GM21619 (cell line): ENCODE measurements around the gene RNF151.
"Not testable (repeated sequence)": the region's sequence is repeated elsewhere in the genome, so short reads cannot be mapped to it uniquely, and the experiment has no call there.

ENCODE experiments used
- ATAC-seq: cut with Tn5 transposase; IDR thresholded peaks from one replicate; pipeline ENCODE4 v1.9.1; 2021; ENCODE audit not compliant: unreplicated experiment

The RNF151 gene

DNA sequence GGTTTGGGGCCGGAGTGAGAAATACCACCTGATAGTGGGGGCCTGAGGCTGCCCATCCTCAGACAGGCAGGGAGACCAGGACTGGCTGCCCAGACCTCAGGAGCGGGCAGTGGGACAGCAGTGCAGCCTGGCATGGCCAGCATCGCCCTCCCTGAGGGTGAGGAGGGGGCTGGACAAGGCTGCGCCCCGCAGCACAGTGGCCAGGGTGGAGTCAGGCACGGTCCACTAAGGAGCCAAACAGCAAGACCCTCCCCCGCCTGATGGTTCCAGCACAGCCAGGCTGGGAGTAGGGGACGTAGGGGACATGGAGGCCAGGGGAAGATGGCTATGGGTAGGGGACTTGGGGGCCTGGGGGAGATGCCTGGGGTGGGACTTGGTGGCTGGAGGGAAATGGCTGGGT is 39.7 kb downstream of the RNF151 start:
- no peak for ATAC-seq

DNA sequence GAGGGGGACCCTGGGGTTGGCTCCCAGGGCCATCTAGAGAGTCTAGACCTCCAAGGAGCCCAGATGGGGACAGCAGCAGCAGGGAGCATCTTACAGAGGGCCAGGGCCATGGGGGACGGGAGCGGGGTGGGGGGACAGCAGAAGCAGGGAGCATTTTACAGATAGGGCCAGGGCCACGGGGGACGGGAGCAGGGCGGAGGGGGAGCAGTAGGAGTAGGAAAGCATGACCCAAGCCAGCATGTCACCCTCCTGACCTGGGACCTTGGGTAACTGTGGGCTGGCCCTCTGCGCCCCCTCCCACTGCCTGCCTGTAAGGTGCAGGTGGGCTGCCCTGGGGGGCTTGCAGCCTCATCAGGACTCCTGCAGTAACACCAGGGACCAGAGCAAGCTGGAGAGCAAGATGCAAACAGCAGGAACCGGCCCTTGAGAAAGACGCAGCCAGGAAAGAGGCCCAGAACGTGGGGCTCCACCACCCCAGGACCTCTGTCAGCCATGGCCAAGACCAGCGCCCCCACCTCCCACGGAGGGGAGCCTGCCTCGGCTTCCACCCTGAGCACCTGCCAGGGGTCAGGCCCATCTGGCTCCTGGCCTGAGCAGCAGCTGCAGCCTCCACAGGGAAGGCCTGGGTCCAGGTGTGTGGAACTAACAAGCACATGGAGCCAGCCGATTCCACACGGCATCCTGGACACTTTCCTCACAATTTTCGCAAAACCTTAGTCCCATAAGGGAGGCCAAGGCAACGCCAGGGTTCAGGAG is 40.6 kb downstream of the RNF151 start:
- no peak for ATAC-seq

DNA sequence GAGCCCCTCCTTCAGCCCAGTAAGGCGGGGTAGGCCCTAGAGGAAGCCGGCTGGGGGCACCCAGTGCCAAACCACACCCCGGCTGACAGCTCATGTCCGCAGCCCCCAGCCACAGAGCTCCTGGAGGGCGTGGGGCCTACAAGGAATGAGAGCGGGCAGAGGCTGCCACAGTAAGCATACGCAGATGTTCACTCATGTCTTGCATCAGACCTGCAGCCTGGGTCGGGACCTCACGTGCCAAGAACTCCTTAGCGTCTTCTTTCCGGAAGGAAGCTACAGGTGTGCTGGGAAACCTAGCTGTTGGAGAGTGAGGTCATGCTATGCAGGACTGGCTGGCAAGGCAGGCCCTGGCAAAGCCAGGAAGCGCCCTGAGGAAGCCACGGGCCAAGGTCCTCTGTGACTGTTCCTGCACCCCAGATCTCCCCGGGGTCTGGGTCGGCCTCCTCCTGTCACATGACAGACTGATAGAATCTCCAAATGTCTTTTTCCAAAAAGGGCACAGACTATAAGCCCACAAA is 41.4 kb downstream of the RNF151 start:
- ATAC-seq: no peak

DNA sequence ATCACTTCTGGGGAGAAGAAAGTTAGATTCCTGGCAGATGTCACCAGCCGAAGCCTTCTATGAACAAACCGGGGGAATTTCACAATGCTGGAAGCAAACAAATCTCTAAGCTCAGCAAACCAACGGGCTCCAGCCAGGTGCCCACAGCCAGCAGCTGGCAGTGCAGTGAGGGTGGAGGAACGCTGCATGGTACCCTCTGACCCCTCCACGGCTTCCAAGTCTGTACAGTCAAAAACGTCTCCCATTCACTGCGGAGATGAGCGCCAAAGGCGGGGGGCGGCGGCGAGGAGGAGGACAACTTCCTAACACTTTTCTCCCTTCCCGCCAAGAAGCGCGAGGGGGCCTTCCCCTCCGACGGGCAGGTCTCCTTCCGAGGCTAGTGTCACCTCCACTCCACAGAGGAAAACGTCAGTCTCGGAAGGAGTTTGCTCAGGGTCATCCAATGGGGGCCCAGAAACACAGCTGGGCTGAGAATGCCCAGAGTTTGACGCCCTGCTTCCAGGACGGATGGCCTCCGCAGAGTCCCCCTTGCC is 42.0 kb downstream of the RNF151 start:
- ATAC-seq: peak; percentile 1

DNA sequence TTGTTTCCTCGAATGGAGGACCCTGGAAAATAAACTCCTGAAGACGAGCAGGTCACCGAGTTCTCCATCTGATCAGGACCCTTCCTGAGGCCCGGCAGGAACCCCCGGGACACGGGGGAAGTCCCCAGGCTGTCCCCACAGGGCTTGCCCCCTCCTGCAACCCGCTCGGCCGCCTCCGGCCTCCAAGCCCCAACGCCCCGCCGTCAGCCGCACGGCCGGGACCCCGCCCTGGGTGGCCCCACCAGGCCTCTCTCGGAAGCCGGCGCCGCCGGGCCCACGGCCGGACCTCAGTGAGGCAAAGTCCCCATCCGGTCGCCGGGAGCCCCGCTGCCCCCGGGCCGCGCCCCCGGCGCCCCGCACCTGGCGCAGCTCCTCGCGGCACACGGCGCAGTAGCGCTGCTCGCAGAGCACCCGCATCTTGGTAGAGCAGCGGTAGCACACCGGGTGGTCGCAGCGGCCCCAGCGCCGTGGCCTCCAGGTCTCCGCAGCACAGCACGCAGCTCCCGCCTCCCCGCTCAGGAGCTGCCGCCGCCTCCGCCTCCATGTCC is 42.6 kb downstream of the RNF151 start:
- ATAC-seq: peak; percentile 25

DNA sequence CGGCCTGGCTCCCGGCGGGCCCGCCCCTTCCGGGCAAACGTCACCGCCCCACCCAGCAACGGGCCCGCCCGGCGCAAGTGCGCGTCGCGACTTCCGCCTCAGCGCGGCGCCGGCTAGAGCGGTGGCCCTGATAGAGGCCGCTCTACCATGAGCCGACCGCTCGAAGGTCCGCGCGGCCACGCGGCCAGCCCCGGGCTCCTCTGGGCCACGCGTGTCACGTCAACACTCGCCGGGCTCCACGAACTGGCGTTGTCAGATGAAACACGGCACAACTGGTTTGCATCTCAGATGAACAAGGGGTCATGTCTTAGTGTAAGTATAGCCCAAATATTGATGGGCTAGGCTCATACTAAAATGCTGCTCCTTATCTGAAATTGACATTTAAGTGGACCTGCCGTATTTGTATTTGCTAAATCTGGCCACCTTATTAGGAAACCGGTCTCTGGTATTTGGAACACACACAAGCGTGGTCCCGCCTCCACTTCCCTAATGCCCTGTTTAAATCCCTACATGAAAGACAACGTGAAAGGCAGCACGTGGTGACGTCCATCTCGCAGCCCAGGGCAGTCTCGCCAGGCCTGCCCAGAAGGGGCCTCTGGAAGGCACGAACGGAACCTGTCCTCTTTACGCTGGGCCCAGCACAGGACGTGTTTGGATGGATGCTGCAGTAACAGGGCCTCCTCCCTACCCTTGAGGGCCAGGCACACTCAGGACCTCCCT is 43.3 kb downstream of the RNF151 start, which contains the start of gene ZNF598:
ZNF598 (minus strand) TSS at position 31 of the 720 bp plus-strand sequence.
- ATAC-seq: peak; percentile 78

DNA sequence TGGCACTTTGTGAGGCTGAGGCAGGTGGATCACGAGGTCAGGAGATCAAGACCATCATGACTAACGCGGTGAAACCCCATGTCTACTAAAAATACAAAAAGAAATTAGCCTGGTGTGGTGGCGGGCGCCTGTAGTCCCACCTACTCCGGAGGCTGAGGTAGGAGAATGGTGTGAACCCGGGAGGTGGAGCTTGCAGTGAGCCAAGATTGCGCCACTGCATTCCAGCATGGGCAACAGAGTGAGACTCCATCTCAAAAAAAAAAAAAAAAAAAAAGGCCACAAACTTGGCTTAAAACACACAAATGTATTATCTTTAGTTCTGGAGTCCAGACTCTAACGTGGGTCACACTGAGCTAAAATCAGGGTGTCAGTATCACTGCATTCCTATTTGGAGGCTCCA is 45.1 kb downstream of the RNF151 start:
- ATAC-seq: not testable (repeated sequence)

DNA sequence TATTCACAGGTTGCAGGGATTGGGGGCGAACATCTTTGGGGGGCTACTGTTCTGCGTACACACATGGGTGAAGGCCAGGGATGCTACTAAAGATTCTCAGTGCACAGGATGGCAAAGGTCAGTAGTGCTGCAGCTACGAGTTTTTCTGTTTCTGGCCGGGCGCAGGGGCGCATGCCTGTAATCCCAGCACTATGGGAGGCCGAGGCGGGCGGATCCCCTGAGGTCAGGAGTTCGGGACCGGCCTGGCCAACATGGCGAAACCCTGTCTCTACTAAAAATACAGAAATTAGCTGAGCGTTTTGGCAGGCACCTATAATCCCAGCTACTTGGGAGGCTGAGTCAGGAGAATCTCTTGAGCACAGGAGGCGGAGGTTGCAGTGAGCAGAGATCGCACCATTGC is 46.9 kb downstream of the RNF151 start:
- ATAC-seq: no peak

DNA sequence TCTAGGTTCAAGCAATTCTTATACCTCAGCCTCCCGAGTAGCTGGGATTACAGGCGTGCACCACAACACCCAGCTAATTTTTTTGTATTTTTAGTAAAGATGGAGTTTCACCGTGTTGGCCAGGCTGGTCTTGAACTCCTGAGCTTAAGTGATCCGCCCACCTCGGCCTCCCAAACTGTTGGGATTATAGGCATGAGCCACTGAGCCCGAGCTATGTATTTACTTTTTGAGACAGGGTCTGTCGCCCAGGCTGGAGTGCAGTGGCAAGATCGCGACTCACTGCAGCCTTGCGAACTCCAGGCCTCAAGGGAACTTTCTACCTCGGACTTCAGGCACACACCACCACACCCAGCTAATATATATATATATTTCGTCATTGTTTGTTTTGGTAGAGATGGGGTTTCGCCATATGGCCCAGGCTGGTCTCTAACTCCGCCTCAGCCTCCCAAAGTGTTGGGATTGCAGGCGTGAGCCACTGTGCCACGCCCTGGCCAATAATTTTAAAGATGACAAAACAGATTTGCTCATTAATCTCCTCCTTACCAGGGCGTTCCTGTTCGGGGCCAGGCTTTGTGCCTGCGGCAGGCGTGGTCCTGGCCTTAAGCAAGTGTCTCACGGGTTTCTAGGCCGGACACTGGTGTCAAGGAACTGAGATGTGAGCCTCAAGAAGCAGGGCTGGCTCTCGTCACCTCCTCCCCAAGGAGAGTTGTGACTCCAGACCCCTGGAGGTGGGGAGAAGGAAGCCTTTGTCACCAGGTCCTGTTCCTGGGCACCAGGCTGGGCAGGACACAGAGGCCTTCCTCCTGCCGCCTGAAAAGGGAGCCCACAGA is 48.7 kb downstream of the RNF151 start:
- no peak for ATAC-seq

DNA sequence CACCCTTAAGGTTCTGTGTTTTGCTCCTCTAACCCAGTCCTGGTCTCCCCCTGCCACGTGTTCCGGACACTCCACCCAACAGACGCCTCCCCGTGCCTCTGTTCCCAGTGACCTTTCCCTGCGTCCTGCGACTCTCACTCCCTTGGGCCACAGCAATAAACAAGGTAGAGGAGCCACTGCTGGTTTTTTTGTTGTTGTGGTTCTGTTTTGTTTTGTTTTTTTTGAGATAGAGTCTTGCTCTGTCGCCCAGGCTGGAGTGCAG is 49.2 kb downstream of the RNF151 start:
- no peak for ATAC-seq

DNA sequence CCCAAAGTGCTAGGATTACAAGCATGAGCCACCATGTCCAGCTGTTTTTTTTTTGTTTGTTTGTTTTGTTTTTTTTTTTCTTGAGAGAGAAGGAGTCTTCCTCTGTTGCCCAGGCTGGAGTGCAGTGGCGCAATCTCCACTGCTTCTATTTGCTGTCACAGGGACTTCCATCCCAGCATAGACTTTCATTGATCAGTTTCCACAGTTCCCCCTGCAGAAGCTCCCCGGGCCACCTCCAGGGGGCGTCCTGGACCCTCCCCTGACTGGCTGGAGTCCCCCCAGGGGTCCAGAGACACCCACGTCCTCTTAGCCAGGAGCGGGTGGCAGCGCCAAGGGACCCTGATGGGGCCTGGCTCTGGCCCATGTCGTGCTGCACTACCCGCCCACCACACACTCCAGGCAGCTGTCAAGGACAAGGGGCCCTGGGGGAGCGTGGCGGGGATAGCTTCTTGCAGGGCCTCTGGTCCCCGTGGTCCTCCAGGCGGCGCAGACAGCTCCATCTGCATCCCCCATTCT is 49.8 kb downstream of the RNF151 start:
- ATAC-seq: no peak
